HepG2 (cell line): Measurements from ENCODE around the gene FRMPD2. TPM values are rescaled to one million over a fixed set of nuclear protein-coding genes. Genes with fewer than 3 reads are reported as not detected.

Source experiments
- ATAC-seq: fragments of 200-7000 bp; cut with Tn5 transposase; 3 replicates; pipeline ENCODE4 v1.9.1; 2020; ENCODE audit warnings: mild to moderate bottlenecking, moderate library complexity
- BruUV-seq: library from RNA; stranded (reverse); fragments of 400-500 nt; replicated peaks from 2 replicates; lab custom pipeline; 2021; lab: Mats Ljungman, UMichigan
- CTCF ChIA-PET: fragments of 300-600 bp; formaldehyde crosslinking; extraction: SDS; loops from one replicate; lab custom pipeline; 2021; ENCODE audit warnings: low total read pairs, inconsistent platforms, low intra/inter-chr PET ratio; lab: Yijun Ruan, JAX
- POLR2A ChIA-PET: fragments of 350-600 bp; sonication (Branson Sonifier 250); formaldehyde crosslinking; loops from one replicate; lab custom pipeline; 2020; ENCODE audit warnings: antibody characterized with exemption, inconsistent platforms; lab: Yijun Ruan, JAX
- DNase-seq: peaks from one replicate; pipeline ENCODE4 v3.0.0-alpha.2; 2015; ENCODE audit warnings: low spot score
- FAIRE-seq: peaks from 3 replicates; lab custom pipeline; 2011; peaks lifted over from hg19 to GRCh38; lab: Jason Lieb, UNC
- H2AFZ ChIP-seq: one replicate; pipeline ENCODE4 v1.6.1; 2011; ENCODE audit warnings: low read length, inconsistent platforms
- H3K27ac ChIP-seq: fragments of 300-600 bp; 3 replicates; pipeline ENCODE4 v1.8.0; 2011; ENCODE audit warnings: mixed run types, mild to moderate bottlenecking, mixed read lengths, low read length, inconsistent platforms; ENCODE audit not compliant: insufficient read depth; ENCODE audit errors: extremely low read length
- H3K27me3 ChIP-seq, 2 experiments: fragments of 200-600 bp in 1 of 2; 2 replicates in 1 of 2; 3 replicates in 1 of 2; pipeline versions ENCODE4 v1.6.0 to v1.8.0; 2011; ENCODE audit warnings: low read length in 2 of 2, mild to moderate bottlenecking in 2 of 2, moderate library complexity in 2 of 2, inconsistent platforms in 1 of 2; ENCODE audit not compliant: insufficient read depth in 2 of 2, control insufficient read depth in 1 of 2
- H3K36me3 ChIP-seq, 2 experiments: fragments of 200-600 bp in 1 of 2; replicated peaks in 1 of 2; 2 replicates in 1 of 2; 3 replicates in 1 of 2; pipeline versions ENCODE4 v1.5.1 to v1.8.0; 2011; ENCODE audit warnings: low read length in 2 of 2, inconsistent platforms in 1 of 2; ENCODE audit not compliant: insufficient read depth in 2 of 2, control insufficient read depth in 1 of 2
- H3K4me1 ChIP-seq: 2 replicates; pipeline ENCODE4 v1.5.1; 2012; ENCODE audit warnings: low read length, inconsistent platforms; ENCODE audit not compliant: insufficient read depth
- H3K4me2 ChIP-seq: 2 replicates; pipeline ENCODE4 v1.6.0; 2011; ENCODE audit warnings: low read depth, low read length, inconsistent platforms
- H3K4me3 ChIP-seq, 3 experiments: fragments of 200-600 bp in 1 of 3; sonication (generic), shearing (Covaris generic) in 1 of 3; replicated peaks in 1 of 3; 2 replicates each; pipeline ENCODE4 v1.5.1; 2011 to 2016; ENCODE audit warnings: low read length in 3 of 3, inconsistent platforms in 2 of 3, low read depth in 2 of 3, mild to moderate bottlenecking in 2 of 3, control low read depth in 1 of 3, mixed read lengths in 1 of 3; ENCODE audit not compliant: insufficient read depth in 1 of 3
- H3K79me2 ChIP-seq: one replicate; pipeline ENCODE4 v1.6.1; 2011; ENCODE audit warnings: low read length, inconsistent platforms; ENCODE audit not compliant: insufficient read depth
- H3K9ac ChIP-seq: 2 replicates; pipeline ENCODE4 v1.6.0; 2011; ENCODE audit warnings: mild to moderate bottlenecking, low read depth, low read length, inconsistent platforms; ENCODE audit not compliant: insufficient read depth
- H3K9me3 ChIP-seq: 2 replicates; pipeline ENCODE4 v1.5.1; 2012; ENCODE audit warnings: mild to moderate bottlenecking, low read length
- H4K20me1 ChIP-seq: 2 replicates; pipeline ENCODE4 v1.6.0; 2011; ENCODE audit warnings: inconsistent platforms, mild to moderate bottlenecking, low read length, moderate library complexity; ENCODE audit not compliant: insufficient read depth
- ARHGAP35 ChIP-seq: sonication (generic); formaldehyde crosslinking; IDR thresholded peaks from 2 replicates; pipeline ENCODE4 v1.9.0; 2022; ENCODE audit warnings: mild to moderate bottlenecking, inconsistent platforms, moderate library complexity, missing genetic modification reagents, borderline replicate concordance
- ATF7 ChIP-seq, 2 experiments: fragments of 450-650 bp in 1 of 2; sonication (generic) in 1 of 2; formaldehyde crosslinking in 1 of 2; IDR thresholded peaks; 2 replicates each; pipeline versions ENCODE4 v1.4.0 to v1.6.1; 2016 to 2020; ENCODE audit warnings: antibody characterized with exemption in 1 of 2, mild to moderate bottlenecking in 1 of 2, missing genetic modification reagents in 1 of 2
- EHMT2 ChIP-seq: fragments of 200-600 bp; sonication (generic); IDR thresholded peaks from 2 replicates; pipeline ENCODE4 v1.7.0; 2017; ENCODE audit warnings: antibody characterized with exemption, low read depth, low read length, borderline replicate concordance
- FIP1L1 ChIP-seq: fragments of 200-400 bp; formaldehyde crosslinking; IDR thresholded peaks from 2 replicates; pipeline ENCODE4 v1.6.1; 2018; ENCODE audit warnings: low read depth, mild to moderate bottlenecking, low read length, moderate library complexity, borderline replicate concordance; ENCODE audit not compliant: insufficient read depth
- LCORL ChIP-seq, 2 experiments: fragments of 450-650 bp in 1 of 2; sonication (generic) in 1 of 2; formaldehyde crosslinking in 1 of 2; IDR thresholded peaks; 2 replicates each; pipeline versions ENCODE4 v1.5.0 to v1.6.1; 2017 to 2020; ENCODE audit warnings: antibody characterized with exemption in 1 of 2, missing genetic modification reagents in 1 of 2
- MTA3 ChIP-seq: sonication (generic); formaldehyde crosslinking; IDR thresholded peaks from 2 replicates; pipeline ENCODE4 v1.4.0; 2020; ENCODE audit warnings: missing genetic modification reagents
- NFATC3 ChIP-seq: sonication (generic); formaldehyde crosslinking; IDR thresholded peaks from 2 replicates; pipeline ENCODE4 v1.5.1; 2020; ENCODE audit warnings: mild to moderate bottlenecking, missing genetic modification reagents
- POLR2AphosphoS2 ChIP-seq: IDR thresholded peaks from 2 replicates; pipeline ENCODE4 v1.6.1; 2011; ENCODE audit warnings: low read depth, low read length, improper control_type of control experiment
- RFXAP ChIP-seq: sonication (generic); formaldehyde crosslinking; IDR thresholded peaks from 2 replicates; pipeline ENCODE4 v1.4.0; 2020; ENCODE audit warnings: missing genetic modification reagents, borderline replicate concordance
- ZNF230 ChIP-seq: sonication (generic); formaldehyde crosslinking; IDR thresholded peaks from 2 replicates; pipeline ENCODE4 v1.4.0; 2020; ENCODE audit warnings: mild to moderate bottlenecking, missing genetic modification reagents
- WGBS: methylation state at CpG from one replicate; pipeline ENCODE4 v1.1.6; 2017; ENCODE audit warnings: low lambda C conversion rate; 5-methylcytosine and 5-hydroxymethylcytosine counted together
- in situ Hi-C: cut with HindIII; loops from 2 replicates; pipeline ENCODE4 v1.10.0; 2017; ENCODE audit warnings: low pct_unique_long_range_greater_than_20kb; ENCODE audit not compliant: extremely low pct_ligation_motif_present
- intact Hi-C: fragments of 100-400 bp; cut with micrococcal nuclease; formaldehyde crosslinking; loops from one replicate; pipeline ENCODE4 v1.10.0; 2022; ENCODE audit not compliant: unreplicated experiment
- polyA plus RNA-seq, 8 experiments: library from polyadenylated mRNA; depleted of rRNA in 3 of 8; stranded (reverse) in 7 of 8; unstranded in 1 of 8; fragments of >200 nt; fragmentation: Illumina TruSeq in 4 of 8; extraction: Trizol in 4 of 8; gene quantifications; 2 replicates each; pipeline versions ENCODE4 v1.2.1 to v1.2.3, GENCODE V29; 2011 to 2016; ENCODE audit warnings: low read depth in 4 of 8, missing spikeins in 1 of 8, mixed read lengths in 1 of 8; ENCODE audit not compliant: insufficient read depth in 1 of 8
- total RNA-seq, 5 experiments: library from RNA; depleted of rRNA; stranded (reverse); fragments of >200 nt; fragmentation: Illumina TruSeq; extraction: Trizol; gene quantifications; 2 replicates each; pipeline ENCODE4 v1.2.3, GENCODE V29; 2016; ENCODE audit warnings: low read depth in 1 of 5
- TF ChIP-seq, protein P1 (sequence below): sonication (generic); formaldehyde crosslinking; IDR thresholded peaks from 2 replicates; pipeline ENCODE4 v1.5.0; 2020; ENCODE audit warnings: mild to moderate bottlenecking, missing genetic modification reagents
- TF ChIP-seq, protein P2 (sequence below): sonication (generic); formaldehyde crosslinking; IDR thresholded peaks from 2 replicates; pipeline ENCODE4 v1.4.0; 2020; ENCODE audit warnings: missing genetic modification reagents, low read depth, mild to moderate bottlenecking, borderline replicate concordance
- TF ChIP-seq, protein P3 (sequence below): sonication (generic); formaldehyde crosslinking; IDR thresholded peaks from 2 replicates; pipeline ENCODE4 v1.4.0; 2020; ENCODE audit warnings: missing genetic modification reagents
- TF ChIP-seq, protein P4 (sequence below): sonication (generic); formaldehyde crosslinking; IDR thresholded peaks from 2 replicates; pipeline ENCODE4 v1.4.0; 2020; ENCODE audit warnings: missing genetic modification reagents

Gene FRMPD2
- total and polyA plus RNA-seq, 2 of the 13 experiments (the other 11 are each of a cell fraction or from before 2014, with no cell fraction given): 0.45 to 1.3 TPM

DNA sequence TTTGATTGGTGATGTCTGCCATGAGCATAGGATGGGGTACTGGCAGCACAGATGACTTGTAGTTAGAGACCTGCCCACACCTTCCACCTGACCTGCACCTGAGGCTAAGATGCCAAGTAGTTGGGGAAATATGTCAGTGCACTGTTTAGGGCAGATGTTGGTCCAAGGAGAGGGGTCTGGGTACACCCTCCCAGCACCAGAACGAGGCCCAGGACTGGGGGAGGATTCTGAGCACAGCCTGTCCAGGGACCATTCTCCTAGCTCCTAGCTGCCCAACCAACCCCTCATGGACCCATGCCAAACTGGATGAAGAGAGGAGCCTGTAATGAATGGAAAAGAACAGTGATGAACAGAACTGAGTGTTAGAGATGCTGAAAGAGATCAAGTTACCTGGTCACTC is 28.0 kb downstream of the FRMPD2 start:
- Histone ChIP-seq H3K4me3 (no peak overlapping the region), H3K9me3 (no peaks in the 10 kb centered on the region), H2AFZ (no peak overlapping the region), H3K27ac (no peak overlapping the region), H3K79me2 (no peaks in the 10 kb centered on the region), H3K27me3 (no peaks in the 10 kb centered on the region), H3K4me1 (peaks cover 10% of the 10 kb centered on the region), H4K20me1 (no peaks in the 10 kb centered on the region), H3K4me2 (no peak overlapping the region), H3K36me3 (no peaks in the 10 kb centered on the region), H3K9ac (no peak overlapping the region)
- no TSS peak for BruUV-seq
- no peak for FAIRE-seq
- WGBS: 14% methylated on average over 1 of the region's 1 CpG
- intact Hi-C loops: no loop called here
- ATAC-seq: no peak
- DNase-seq: no peak
- TF ChIP-seq, protein P1, sequence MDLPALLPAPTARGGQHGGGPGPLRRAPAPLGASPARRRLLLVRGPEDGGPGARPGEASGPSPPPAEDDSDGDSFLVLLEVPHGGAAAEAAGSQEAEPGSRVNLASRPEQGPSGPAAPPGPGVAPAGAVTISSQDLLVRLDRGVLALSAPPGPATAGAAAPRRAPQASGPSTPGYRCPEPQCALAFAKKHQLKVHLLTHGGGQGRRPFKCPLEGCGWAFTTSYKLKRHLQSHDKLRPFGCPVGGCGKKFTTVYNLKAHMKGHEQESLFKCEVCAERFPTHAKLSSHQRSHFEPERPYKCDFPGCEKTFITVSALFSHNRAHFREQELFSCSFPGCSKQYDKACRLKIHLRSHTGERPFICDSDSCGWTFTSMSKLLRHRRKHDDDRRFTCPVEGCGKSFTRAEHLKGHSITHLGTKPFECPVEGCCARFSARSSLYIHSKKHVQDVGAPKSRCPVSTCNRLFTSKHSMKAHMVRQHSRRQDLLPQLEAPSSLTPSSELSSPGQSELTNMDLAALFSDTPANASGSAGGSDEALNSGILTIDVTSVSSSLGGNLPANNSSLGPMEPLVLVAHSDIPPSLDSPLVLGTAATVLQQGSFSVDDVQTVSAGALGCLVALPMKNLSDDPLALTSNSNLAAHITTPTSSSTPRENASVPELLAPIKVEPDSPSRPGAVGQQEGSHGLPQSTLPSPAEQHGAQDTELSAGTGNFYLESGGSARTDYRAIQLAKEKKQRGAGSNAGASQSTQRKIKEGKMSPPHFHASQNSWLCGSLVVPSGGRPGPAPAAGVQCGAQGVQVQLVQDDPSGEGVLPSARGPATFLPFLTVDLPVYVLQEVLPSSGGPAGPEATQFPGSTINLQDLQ (CRISPR knock-in tag): no peak
- TF ChIP-seq NFATC3: no peak
- TF ChIP-seq MTA3 (CRISPR knock-in tag): no peak
- TF ChIP-seq, protein P2, sequence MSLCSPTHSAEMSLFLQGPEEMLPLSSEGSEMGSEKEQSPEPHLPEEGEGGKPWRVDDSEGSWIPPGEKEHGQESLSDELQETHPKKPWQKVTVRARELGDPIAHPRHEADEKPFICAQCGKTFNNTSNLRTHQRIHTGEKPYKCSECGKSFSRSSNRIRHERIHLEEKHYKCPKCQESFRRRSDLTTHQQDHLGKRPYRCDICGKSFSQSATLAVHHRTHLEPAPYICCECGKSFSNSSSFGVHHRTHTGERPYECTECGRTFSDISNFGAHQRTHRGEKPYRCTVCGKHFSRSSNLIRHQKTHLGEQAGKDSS (CRISPR knock-in tag): no peak
- no peak for TF ChIP-seq RFXAP (CRISPR knock-in tag)
- no peak for TF ChIP-seq ARHGAP35 (CRISPR knock-in tag)
- no peak for TF ChIP-seq ZNF230 (CRISPR knock-in tag)
- no peak for TF ChIP-seq EHMT2
- TF ChIP-seq, protein P3, sequence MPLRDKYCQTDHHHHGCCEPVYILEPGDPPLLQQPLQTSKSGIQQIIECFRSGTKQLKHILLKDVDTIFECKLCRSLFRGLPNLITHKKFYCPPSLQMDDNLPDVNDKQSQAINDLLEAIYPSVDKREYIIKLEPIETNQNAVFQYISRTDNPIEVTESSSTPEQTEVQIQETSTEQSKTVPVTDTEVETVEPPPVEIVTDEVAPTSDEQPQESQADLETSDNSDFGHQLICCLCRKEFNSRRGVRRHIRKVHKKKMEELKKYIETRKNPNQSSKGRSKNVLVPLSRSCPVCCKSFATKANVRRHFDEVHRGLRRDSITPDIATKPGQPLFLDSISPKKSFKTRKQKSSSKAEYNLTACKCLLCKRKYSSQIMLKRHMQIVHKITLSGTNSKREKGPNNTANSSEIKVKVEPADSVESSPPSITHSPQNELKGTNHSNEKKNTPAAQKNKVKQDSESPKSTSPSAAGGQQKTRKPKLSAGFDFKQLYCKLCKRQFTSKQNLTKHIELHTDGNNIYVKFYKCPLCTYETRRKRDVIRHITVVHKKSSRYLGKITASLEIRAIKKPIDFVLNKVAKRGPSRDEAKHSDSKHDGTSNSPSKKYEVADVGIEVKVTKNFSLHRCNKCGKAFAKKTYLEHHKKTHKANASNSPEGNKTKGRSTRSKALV: no peak
- no peak for TF ChIP-seq LCORL (IDR thresholded peaks at IDR 0.05)
- no peak for TF ChIP-seq LCORL (CRISPR knock-in tag; IDR thresholded peaks at IDR 0.05)
- TF ChIP-seq, protein P4, sequence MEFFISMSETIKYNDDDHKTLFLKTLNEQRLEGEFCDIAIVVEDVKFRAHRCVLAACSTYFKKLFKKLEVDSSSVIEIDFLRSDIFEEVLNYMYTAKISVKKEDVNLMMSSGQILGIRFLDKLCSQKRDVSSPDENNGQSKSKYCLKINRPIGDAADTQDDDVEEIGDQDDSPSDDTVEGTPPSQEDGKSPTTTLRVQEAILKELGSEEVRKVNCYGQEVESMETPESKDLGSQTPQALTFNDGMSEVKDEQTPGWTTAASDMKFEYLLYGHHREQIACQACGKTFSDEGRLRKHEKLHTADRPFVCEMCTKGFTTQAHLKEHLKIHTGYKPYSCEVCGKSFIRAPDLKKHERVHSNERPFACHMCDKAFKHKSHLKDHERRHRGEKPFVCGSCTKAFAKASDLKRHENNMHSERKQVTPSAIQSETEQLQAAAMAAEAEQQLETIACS (CRISPR knock-in tag): no peak
- no peak for TF ChIP-seq POLR2AphosphoS2
- no peak for TF ChIP-seq FIP1L1
- TF ChIP-seq ATF7 (IDR thresholded peaks at IDR 0.05): no peak
- TF ChIP-seq ATF7 (CRISPR knock-in tag; IDR thresholded peaks at IDR 0.05): no peak
- in situ Hi-C loops: no loop called here
- ChIA-PET POLR2A (no interaction called here), CTCF (no interaction called here)
